NCI-H2081 (cell line): ENCODE results near the gene MTFR1L.

Experiments
- DNase-seq, 2 experiments: peaks; one replicate each; lab custom pipeline; 2025; lab: John Stamatoyannopoulos, UW

MTFR1L gene

GRCh38 chr1:25861316-25862286 is 41.8 kb downstream of the MTFR1L start:
- no peak for DNase-seq

GRCh38 chr1:25862785-25863485 is 43.2 kb downstream of the MTFR1L start:
- no peak for DNase-seq

GRCh38 chr1:25863486-25864262 is 43.9 kb downstream of the MTFR1L start:
- no peak for DNase-seq

- no peak for DNase-seq
These were observed 44.7 kb downstream of the MTFR1L start for GRCh38 chr1:25864434-25864833.

- no peak for DNase-seq
These were observed 46.5 kb downstream of the MTFR1L start for GRCh38 chr1:25866288-25866687.

GRCh38 chr1:25867210-25867991 is 47.6 kb downstream of the MTFR1L start:
- no peak for DNase-seq

- DNase-seq: no peak
These were observed 50.3 kb downstream of the MTFR1L start for GRCh38 chr1:25869909-25870606.

GRCh38 chr1:25870614-25871013 is 50.9 kb downstream of the MTFR1L start:
- DNase-seq: no peak

- DNase-seq: no peak
These were observed 51.4 kb downstream of the MTFR1L start for GRCh38 chr1:25871086-25871703.

- no peak for DNase-seq
These were observed 52.1 kb downstream of the MTFR1L start for GRCh38 chr1:25871704-25872494.

GRCh38 chr1:25872713-25873112 is 53.0 kb downstream of the MTFR1L start:
- DNase-seq: no peak

- DNase-seq: no peak
These were observed 53.4 kb downstream of the MTFR1L start for GRCh38 chr1:25873120-25873519.

GRCh38 chr1:25874209-25874608 is 54.5 kb downstream of the MTFR1L start:
- DNase-seq: no peak

GRCh38 chr1:25874635-25875153 is 54.9 kb downstream of the MTFR1L start:
- DNase-seq: no peak

GRCh38 chr1:25875154-25875855 is 55.6 kb downstream of the MTFR1L start, which contains the start of gene PAQR7:
Gene PAQR7 (minus strand): TSS chr1:25875708. CDS start chr1:25863839, 11,869 bp downstream.
- DNase-seq: peak; percentile 44 to 63

- no peak for DNase-seq
These were observed 56.3 kb downstream of the MTFR1L start for GRCh38 chr1:25875856-25876692.

GRCh38 chr1:25876693-25877077 is 56.9 kb downstream of the MTFR1L start:
- no peak for DNase-seq

GRCh38 chr1:25877155-25877554 is 57.4 kb downstream of the MTFR1L start:
- DNase-seq: no peak
